Small intestine (tissue), 16 donors: ENCODE results near the gene STAG3. TPM values are rescaled to one million over a fixed set of nuclear protein-coding genes. Genes with fewer than 3 reads are reported as not detected.
"Not testable (repeated sequence)": the region's sequence is repeated elsewhere in the genome, so short reads cannot be mapped to it uniquely, and the experiment has no call there.

Source experiments
- DNase-seq, 2 donors: peaks; one replicate each; pipeline versions ENCODE4 v3.0.0 to v3.0.0-alpha.2; 2013
- FAIRE-seq: peaks from 2 replicates; lab custom pipeline; 2012; peaks lifted over from hg19 to GRCh38; lab: Jason Lieb, UNC
- H3K27ac ChIP-seq, 3 donors: one replicate each; pipeline ENCODE4 v1.5.1; 2013; ENCODE audit warnings: low read length in 2 of 3, mild to moderate bottlenecking in 2 of 3, control low read depth in 1 of 3, inconsistent platforms in 1 of 3, low read depth in 1 of 3, moderate library complexity in 1 of 3
- H3K27me3 ChIP-seq, 3 donors: one replicate each; pipeline ENCODE4 v1.6.1; 2013; ENCODE audit warnings: low read length in 3 of 3, inconsistent platforms in 1 of 3; ENCODE audit not compliant: control insufficient read depth in 3 of 3, insufficient read depth in 3 of 3
- H3K36me3 ChIP-seq, 3 donors: one replicate each; pipeline ENCODE4 v1.6.1; 2013; ENCODE audit warnings: low read length in 3 of 3, inconsistent platforms in 1 of 3, low read depth in 1 of 3, mild to moderate bottlenecking in 1 of 3, moderate library complexity in 1 of 3; ENCODE audit not compliant: control insufficient read depth in 3 of 3, insufficient read depth in 2 of 3
- H3K4me1 ChIP-seq, 3 donors: one replicate each; pipeline ENCODE4 v1.6.1; 2013; ENCODE audit warnings: low read length in 2 of 3, inconsistent platforms in 1 of 3, low read depth in 1 of 3, mild to moderate bottlenecking in 1 of 3, moderate library complexity in 1 of 3; ENCODE audit not compliant: control insufficient read depth in 3 of 3, insufficient read depth in 2 of 3
- H3K4me3 ChIP-seq, 3 donors: one replicate each; pipeline ENCODE4 v1.5.1; 2013; ENCODE audit warnings: low read length in 3 of 3, control low read depth in 1 of 3, inconsistent platforms in 1 of 3, low read depth in 1 of 3, mild to moderate bottlenecking in 1 of 3, moderate library complexity in 1 of 3
- H3K9me3 ChIP-seq, 2 donors: one replicate each; pipeline ENCODE4 v1.6.1; 2013; ENCODE audit warnings: low read depth in 1 of 2, low read length in 1 of 2; ENCODE audit not compliant: control insufficient read depth in 2 of 2, insufficient read depth in 1 of 2
- WGBS, 3 donors: extraction: QIAGEN DNeasy Blood & Tissue Kit; methylation state at CpG; one replicate each; pipeline ENCODE4 v1.1.7; 2013; 5-methylcytosine and 5-hydroxymethylcytosine counted together
- long read RNA-seq, 10 donors: transcript quantifications; one replicate each; lab custom pipeline, GENCODE V29; 2026
- polyA plus RNA-seq, 4 donors: library from polyadenylated mRNA; stranded (reverse) in 3 of 4; unstranded in 1 of 4; fragments of 200-250 nt in 3 of 4; fragments of 120-200 nt in 1 of 4; gene quantifications; one replicate each; pipeline versions ENCODE4 v1.2.1 to v1.2.3, GENCODE V29; 2013
- donor health status: healthy with polysubstance abuse.
- donor health status: control.
- donor health status: control.
- donor health status: Bipolar disorder and iron deficiency.
- donor health status: healthy.

Gene STAG3
- polyA plus RNA-seq: 1 to 10 TPM in 2 of 4 donors, under 1 TPM in 1, not detected in 1; 0.81 to 9.6 (median 3.6) TPM
- long read RNA-seq, donor 1, partial matches to known transcripts: 12 of 12 reads
- long read RNA-seq, donor 1, other reads (novel, unspliced or antisense): 0 of 12 reads
- long read RNA-seq, donor 2: 0 reads
- long read RNA-seq, donor 3: 0 reads
- long read RNA-seq, donor 4: 0 reads
- long read RNA-seq, donor 5: 0 reads
- long read RNA-seq, donor 6: 0 reads
- long read RNA-seq, donor 7: 0 reads
- long read RNA-seq, donor 8: 0 reads
- long read RNA-seq, donor 9: 0 reads
- long read RNA-seq, donor 10: 0 reads

- WGBS, 3 donors: 4 to 12% (median 9%) methylated on average over 66 to 78 of the region's 78 CpGs
- peak within 1 kb of the TSS; percentile 22 to 56 (median 43) for H3K4me3 ChIP-seq
- FAIRE-seq (no peak), DNase-seq (peak; percentile 94)
- H3K4me1 ChIP-seq: peaks cover 0 to 7% (median 0%) of the 10 kb centered on the region in 3 donors
- peaks cover 0 to 22% (median 0%) of the 10 kb centered on the region in 3 donors for H3K27me3 ChIP-seq
- H3K9me3 ChIP-seq: peaks cover 0 to 7% of the 10 kb centered on the region in 2 donors
- peak within 1 kb of the TSS in 1 of 3 donors; percentile 1 for H3K27ac ChIP-seq
- no peaks in the 10 kb centered on the region for H3K36me3 ChIP-seq
These were observed at the start of gene STAG3, which contains the start of gene GPC2 for GRCh38 chr7:100177045-100178001. Gene STAG3, plus strand, starts transcription at chr7:100177918. Its CDS starts 2,639 bp downstream, at chr7:100180557. Gene GPC2, minus strand, starts transcription at chr7:100177381. Its CDS starts 182 bp downstream, at chr7:100177199.

GRCh38 chr7:100128637-100128963, 49.1 kb upstream of the STAG3 start:
- H3K27ac ChIP-seq: peak overlapping the region in 1 of 3 donors; percentile 97
- H3K27me3 ChIP-seq: no peaks in the 10 kb centered on the region
- H3K9me3 ChIP-seq: no peaks in the 10 kb centered on the region
- no peak overlapping the region for H3K4me3 ChIP-seq
- WGBS, 3 donors: 25 to 44% (median 29%) methylated on average over 1 of the region's 1 CpG
- peaks cover 5 to 30% (median 5%) of the 10 kb centered on the region in 3 donors for H3K4me1 ChIP-seq
- FAIRE-seq (no peak), DNase-seq (peak in 1 of 2 donors; percentile 19)
- no peaks in the 10 kb centered on the region for H3K36me3 ChIP-seq

GRCh38 chr7:100130220-100130607, 47.5 kb upstream of the STAG3 start:
- Histone ChIP-seq H3K27ac (peak overlapping the region; percentile 48 to 76 (median 75)), H3K4me1 (peaks cover 2 to 22% (median 5%) of the 10 kb centered on the region in 3 donors)
- peak in 1 of 2 donors; percentile 37 for DNase-seq
- WGBS, 3 donors: 77 to 89% (median 89%) methylated on average over 1 of the region's 1 CpG
- not testable (repeated sequence) for H3K9me3 ChIP-seq, H3K4me3 ChIP-seq, H3K36me3 ChIP-seq, H3K27me3 ChIP-seq, FAIRE-seq

GRCh38 chr7:100130608-100131453, 46.9 kb upstream of the STAG3 start:
- Histone ChIP-seq H3K27ac (peak overlapping the region; percentile 48 to 76 (median 75)), H3K9me3 (no peaks in the 10 kb centered on the region)
- WGBS, 3 donors: 2 to 10% (median 6%) methylated on average over 24 of the region's 24 CpGs

GRCh38 chr7:100132126-100132525, 45.6 kb upstream of the STAG3 start:
- no peak overlapping the region for H3K4me3 ChIP-seq
- no peak overlapping the region for H3K27ac ChIP-seq
- WGBS, 3 donors: 44 to 63% (median 49%) methylated on average over 7 of the region's 7 CpGs
- no peaks in the 10 kb centered on the region for H3K9me3 ChIP-seq
- H3K27me3 ChIP-seq: no peaks in the 10 kb centered on the region
- DNase-seq: no peak
- no peak for FAIRE-seq
- H3K4me1 ChIP-seq: peaks cover 2 to 12% (median 5%) of the 10 kb centered on the region in 3 donors
- no peaks in the 10 kb centered on the region for H3K36me3 ChIP-seq

More at GRCh38 chr7:100130608-100131453, 46.9 kb upstream of the STAG3 start:
- peak; percentile 90 to 93 for DNase-seq
- no peak for FAIRE-seq
- H3K4me1 ChIP-seq: peaks cover 2 to 16% (median 5%) of the 10 kb centered on the region in 3 donors
- H3K4me3 ChIP-seq: peak overlapping the region in 2 of 3 donors; percentile 19 to 46
- H3K36me3 ChIP-seq: no peaks in the 10 kb centered on the region
- no peaks in the 10 kb centered on the region for H3K27me3 ChIP-seq

GRCh38 chr7:100132697-100133151, 45.0 kb upstream of the STAG3 start:
- no peak for FAIRE-seq

GRCh38 chr7:100137851-100138760, 39.6 kb upstream of the STAG3 start:
- WGBS, 3 donors: 38 to 64% (median 56%) methylated on average over 13 of the region's 13 CpGs
- Histone ChIP-seq H3K36me3 (no peaks in the 10 kb centered on the region), H3K27me3 (no peaks in the 10 kb centered on the region), H3K4me1 (peaks cover 0 to 7% (median 6%) of the 10 kb centered on the region in 3 donors), H3K4me3 (no peak overlapping the region), H3K9me3 (no peaks in the 10 kb centered on the region), H3K27ac (no peak overlapping the region)
- DNase-seq (peak in 1 of 2 donors; percentile 69), FAIRE-seq (no peak)

More at GRCh38 chr7:100132697-100133151, 45.0 kb upstream of the STAG3 start:
- no peak overlapping the region for H3K27ac ChIP-seq
- H3K4me3 ChIP-seq: no peak overlapping the region
- H3K36me3 ChIP-seq: no peaks in the 10 kb centered on the region
- H3K9me3 ChIP-seq: no peaks in the 10 kb centered on the region
- peak; percentile 75 to 76 for DNase-seq
- H3K4me1 ChIP-seq: peaks cover 3 to 12% (median 5%) of the 10 kb centered on the region in 3 donors
- no peaks in the 10 kb centered on the region for H3K27me3 ChIP-seq
- WGBS, 3 donors: 9 to 19% (median 10%) methylated on average over 3 of the region's 3 CpGs
